Glutamatergic neuron (in vitro differentiated cells): ENCODE data around the gene ASPG. TPM values are rescaled to one million over a fixed set of nuclear protein-coding genes. Genes with fewer than 3 reads are reported as not detected.

Source experiments
- DNase-seq: peaks from one replicate; pipeline ENCODE4 v3.0.0; 2022
- H3K27ac Mint-ChIP-seq: one replicate; pipeline ENCODE4 v1.8.0; 2020; ENCODE audit warnings: mild to moderate bottlenecking, mixed read lengths, inconsistent platforms; ENCODE audit not compliant: unreplicated experiment
- H3K27me3 Mint-ChIP-seq: one replicate; pipeline ENCODE4 v1.8.0; 2020; ENCODE audit warnings: mild to moderate bottlenecking, moderate library complexity, mixed read lengths, inconsistent platforms; ENCODE audit not compliant: unreplicated experiment
- H3K36me3 Mint-ChIP-seq: one replicate; pipeline ENCODE4 v1.8.0; 2020; ENCODE audit warnings: mild to moderate bottlenecking, mixed read lengths, inconsistent platforms; ENCODE audit not compliant: unreplicated experiment
- H3K4me1 Mint-ChIP-seq: one replicate; pipeline ENCODE4 v1.8.0; 2020; ENCODE audit warnings: mild to moderate bottlenecking, low read depth, mixed read lengths, inconsistent platforms; ENCODE audit not compliant: unreplicated experiment
- H3K4me3 Mint-ChIP-seq: one replicate; pipeline ENCODE4 v1.8.0; 2020; ENCODE audit warnings: mild to moderate bottlenecking, mixed read lengths, inconsistent platforms; ENCODE audit not compliant: unreplicated experiment
- H3K9me3 Mint-ChIP-seq: one replicate; pipeline ENCODE4 v1.8.0; 2020; ENCODE audit warnings: mild to moderate bottlenecking, moderate library complexity, mixed read lengths, inconsistent platforms; ENCODE audit not compliant: unreplicated experiment
- CTCF ChIP-seq: fragments of 200-600 bp; sonication (generic); IDR thresholded peaks from one replicate; pipeline ENCODE4 v1.5.0; 2021; ENCODE audit not compliant: partially characterized antibody, unreplicated experiment
- total RNA-seq: library from RNA; stranded (reverse); fragmentation: NEBNext Ultra II Directional; extraction: Animal tissue kit (Norgen Biotek cat#: 25700); gene quantifications from one replicate; pipeline ENCODE4 v1.2.1, GENCODE V29; 2021; ENCODE audit not compliant: unreplicated experiment

The ASPG gene
- total RNA-seq, 1 donor from 2014 or later, result not detected

GRCh38 chr14:104040539-104040938 is 45.0 kb upstream of the ASPG start:
- Mint-ChIP-seq H3K9me3 (peaks cover 1% of the 10 kb centered on the region), H3K36me3 (no peaks in the 10 kb centered on the region), H3K27ac (no peak overlapping the region), H3K4me1 (no peaks in the 10 kb centered on the region), H3K4me3 (no peak overlapping the region), H3K27me3 (peaks cover 1% of the 10 kb centered on the region)
- TF ChIP-seq CTCF, result no peak
- no peak for DNase-seq

GRCh38 chr14:104041430-104042104 is 43.9 kb upstream of the ASPG start:
- Mint-ChIP-seq H3K27me3 (peaks cover 1% of the 10 kb centered on the region), H3K4me3 (no peak overlapping the region), H3K36me3 (no peaks in the 10 kb centered on the region), H3K9me3 (peaks cover 1% of the 10 kb centered on the region), H3K27ac (no peak overlapping the region), H3K4me1 (no peaks in the 10 kb centered on the region)
- no peak for TF ChIP-seq CTCF
- no peak for DNase-seq

GRCh38 chr14:104044016-104044415 is 41.5 kb upstream of the ASPG start:
- Mint-ChIP-seq H3K27ac (no peak overlapping the region), H3K9me3 (peaks cover 6% of the 10 kb centered on the region), H3K4me1 (no peaks in the 10 kb centered on the region), H3K4me3 (no peak overlapping the region), H3K36me3 (peaks cover 5% of the 10 kb centered on the region), H3K27me3 (no peaks in the 10 kb centered on the region)
- no peak for DNase-seq
- no peak for TF ChIP-seq CTCF

GRCh38 chr14:104047761-104048160 is 37.7 kb upstream of the ASPG start:
- Mint-ChIP-seq H3K4me3 (no peak overlapping the region), H3K27ac (no peak overlapping the region), H3K27me3 (peaks cover 2% of the 10 kb centered on the region), H3K4me1 (no peaks in the 10 kb centered on the region), H3K36me3 (peaks cover 5% of the 10 kb centered on the region), H3K9me3 (peaks cover 8% of the 10 kb centered on the region)
- DNase-seq, result no peak
- TF ChIP-seq CTCF, result no peak

GRCh38 chr14:104048758-104049507 is 36.6 kb upstream of the ASPG start:
- H3K4me1 Mint-ChIP-seq, result no peaks in the 10 kb centered on the region
- no peak overlapping the region for H3K27ac Mint-ChIP-seq
- DNase-seq, result no peak
- TF ChIP-seq CTCF, result no peak
- H3K36me3 Mint-ChIP-seq, result peaks cover 5% of the 10 kb centered on the region
- peaks cover 8% of the 10 kb centered on the region for H3K9me3 Mint-ChIP-seq
- H3K27me3 Mint-ChIP-seq, result peaks cover 2% of the 10 kb centered on the region
- H3K4me3 Mint-ChIP-seq, result no peak overlapping the region
